HTERT RPE-1 (cell line): ENCODE results near the gene C10orf90.

ENCODE experiments used
- in situ Hi-C: fragments of 300-500 bp; cut with MboI; formaldehyde crosslinking; loops from 4 replicates; pipeline ENCODE4 v1.14.3; 2020; ENCODE audit warnings: low sequenced_read_pairs

Gene C10orf90

GRCh38 chr10:126433351-126433750, 237.1 kb downstream of the C10orf90 start:
- in situ Hi-C loops = no loop called here

GRCh38 chr10:126432507-126432906, 238.0 kb downstream of the C10orf90 start:
- in situ Hi-C loops = no loop called here

GRCh38 chr10:126431816-126432215, 238.7 kb downstream of the C10orf90 start:
- in situ Hi-C loops = no loop called here

GRCh38 chr10:126430512-126430911, 240.0 kb downstream of the C10orf90 start:
- in situ Hi-C loops = no loop called here

GRCh38 chr10:126429275-126429674, 241.2 kb downstream of the C10orf90 start:
- in situ Hi-C loops = no loop called here

- in situ Hi-C loops = no loop called here
These were observed 244.9 kb downstream of the C10orf90 start for GRCh38 chr10:126425489-126426065.

- in situ Hi-C loops = no loop called here
These were observed 245.5 kb downstream of the C10orf90 start for GRCh38 chr10:126425032-126425431.

- in situ Hi-C loops = no loop called here
These were observed 246.6 kb downstream of the C10orf90 start for GRCh38 chr10:126423732-126424491.

GRCh38 chr10:126422567-126422966, 247.9 kb downstream of the C10orf90 start:
- in situ Hi-C loops = no loop called here

- in situ Hi-C loops = no loop called here
These were observed 248.7 kb downstream of the C10orf90 start for GRCh38 chr10:126421756-126422256.

GRCh38 chr10:126420567-126421300, 249.8 kb downstream of the C10orf90 start:
- in situ Hi-C loops = no loop called here

- in situ Hi-C loops = no loop called here
These were observed 253.2 kb downstream of the C10orf90 start for GRCh38 chr10:126417220-126417825.

- in situ Hi-C loops = no loop called here
These were observed 260.7 kb downstream of the C10orf90 start for GRCh38 chr10:126409821-126410220.

GRCh38 chr10:126408953-126409641, 261.4 kb downstream of the C10orf90 start:
- in situ Hi-C loops = no loop called here

GRCh38 chr10:126407831-126408230, 262.7 kb downstream of the C10orf90 start:
- in situ Hi-C loops = no loop called here

GRCh38 chr10:126405239-126405775, 265.2 kb downstream of the C10orf90 start:
- in situ Hi-C loops = no loop called here

GRCh38 chr10:126402721-126403695, 267.5 kb downstream of the C10orf90 start:
- in situ Hi-C loops = no loop called here

- in situ Hi-C loops = no loop called here
These were observed 269.9 kb downstream of the C10orf90 start for GRCh38 chr10:126400641-126401040.

- in situ Hi-C loops = no loop called here
These were observed 271.6 kb downstream of the C10orf90 start for GRCh38 chr10:126398924-126399323.
